Fibroblast of villous mesenchyme (primary cell): ENCODE results near the gene IRF6. TPM values are rescaled to one million over a fixed set of nuclear protein-coding genes. Genes with fewer than 3 reads are reported as not detected.

Experiments
- DNase-seq: peaks from one replicate; pipeline ENCODE4 v3.0.0-alpha.2; 2010; ENCODE audit warnings: low read depth
- H3K4me3 ChIP-seq: 2 replicates; pipeline ENCODE4 v1.5.1; 2011; ENCODE audit warnings: low read depth, mild to moderate bottlenecking, low read length
- CTCF ChIP-seq: IDR thresholded peaks from 2 replicates; pipeline ENCODE4 v1.5.1; 2012; ENCODE audit warnings: low read depth, mild to moderate bottlenecking, low read length; ENCODE audit not compliant: insufficient read depth
- total RNA-seq: library from RNA; depleted of rRNA; stranded (reverse); fragments of >200 nt; gene quantifications from 2 replicates; pipeline ENCODE4 v1.2.3, GENCODE V29; 2012

IRF6 gene
- total RNA-seq, 1 donor = under 0.01 TPM

GRCh38 chr1:209837671-209838070 lies 31.7 kb upstream of the IRF6 start:
- no peak overlapping the region for H3K4me3 ChIP-seq
- no peak for DNase-seq
- TF ChIP-seq CTCF = no peak

- no peak overlapping the region for H3K4me3 ChIP-seq
- no peak for TF ChIP-seq CTCF
- DNase-seq = peak; percentile 53
Observed at GRCh38 chr1:209835782-209836298, 29.9 kb upstream of the IRF6 start.

GRCh38 chr1:209831615-209832014 lies 25.7 kb upstream of the IRF6 start:
- H3K4me3 ChIP-seq = no peak overlapping the region
- DNase-seq = no peak
- no peak for TF ChIP-seq CTCF

GRCh38 chr1:209830722-209831121 lies 24.8 kb upstream of the IRF6 start:
- no peak overlapping the region for H3K4me3 ChIP-seq
- no peak for DNase-seq
- no peak for TF ChIP-seq CTCF

- no peak overlapping the region for H3K4me3 ChIP-seq
- no peak for DNase-seq
- no peak for TF ChIP-seq CTCF
Observed at GRCh38 chr1:209829716-209830115, 23.8 kb upstream of the IRF6 start.

- peak within 1 kb of the TSS; percentile 75 for H3K4me3 ChIP-seq
- TF ChIP-seq CTCF = peak; percentile 66
- DNase-seq = peak; percentile 97
Observed at GRCh38 chr1:209827384-209828262, 21.7 kb upstream of the IRF6 start, which contains the start of gene UTP25. UTP25 (plus strand) TSS chr1:209827972; CDS start chr1:209828064, 92 bp downstream.
